ENCODE measurements around the gene YJEFN3.

YJEFN3 gene

DNA sequence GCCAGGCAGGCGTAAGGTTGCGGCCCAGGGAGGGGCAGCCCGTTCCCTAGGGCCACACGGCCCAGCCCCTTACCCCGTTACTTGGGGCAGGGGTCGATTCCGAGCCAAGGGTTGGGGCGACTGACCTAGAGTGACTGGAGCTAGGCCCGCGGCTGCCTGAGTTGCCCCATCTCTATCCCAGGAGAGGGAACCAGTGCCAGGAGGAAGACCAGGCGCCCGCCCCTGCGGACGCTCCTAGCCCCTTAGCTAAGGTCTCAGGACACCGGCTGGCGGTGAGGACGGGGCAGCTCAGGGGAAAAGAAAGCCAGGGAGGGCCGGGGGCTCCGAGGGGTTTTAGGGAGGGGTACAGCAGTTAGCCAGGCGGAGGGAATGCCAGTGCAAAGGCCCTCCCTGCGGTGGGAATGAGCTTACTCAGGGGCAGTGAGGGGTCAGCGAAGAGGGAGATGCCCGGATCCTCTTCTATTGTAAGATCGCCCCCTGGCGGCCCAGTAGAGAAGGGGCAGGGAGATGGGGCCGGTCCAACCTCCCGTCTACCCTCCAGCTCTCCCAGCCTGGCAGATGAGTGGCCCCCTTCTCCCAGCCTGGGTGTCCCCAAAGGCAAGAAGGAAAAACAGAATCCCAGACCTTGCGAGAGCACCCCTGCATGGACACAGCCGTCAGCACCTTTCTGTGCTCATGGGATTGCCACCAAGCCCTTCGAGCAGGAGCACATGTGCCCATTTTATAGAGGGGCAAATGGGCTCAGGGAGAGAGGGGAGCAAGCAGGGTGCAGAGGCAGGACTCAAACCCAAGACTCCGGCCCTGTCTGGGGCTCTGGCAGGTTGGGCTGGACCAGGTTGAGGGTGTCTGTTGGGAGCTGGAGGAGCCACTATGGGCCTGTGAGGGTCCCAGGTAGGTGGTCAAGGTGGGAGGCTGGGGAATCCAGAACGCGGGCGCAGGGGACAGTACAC is 25.6 kb downstream of the YJEFN3 start:
- no peak for DNase-seq (ENCODE audit: low spot score)

DNA sequence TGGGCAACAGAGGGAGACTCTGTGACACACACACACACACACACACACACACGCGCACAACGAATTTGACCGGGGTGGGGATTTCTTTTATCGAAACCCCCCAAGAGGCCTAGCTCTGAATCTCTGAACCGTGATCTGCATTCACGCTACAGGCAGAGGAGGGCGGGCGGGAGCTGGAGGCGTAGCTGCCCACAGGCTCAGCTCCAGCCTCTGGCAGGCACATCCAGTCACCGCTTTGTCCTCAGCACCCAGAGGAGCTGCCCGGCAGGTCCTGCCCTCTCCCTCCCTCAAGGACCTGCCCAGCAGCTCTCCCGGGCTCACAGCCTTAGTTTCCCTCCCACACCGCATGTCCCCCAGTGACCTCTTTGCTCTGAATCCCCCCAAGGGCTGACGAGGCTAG is 29.3 kb downstream of the YJEFN3 start:
- no peak for DNase-seq (ENCODE audit: low spot score)

DNA sequence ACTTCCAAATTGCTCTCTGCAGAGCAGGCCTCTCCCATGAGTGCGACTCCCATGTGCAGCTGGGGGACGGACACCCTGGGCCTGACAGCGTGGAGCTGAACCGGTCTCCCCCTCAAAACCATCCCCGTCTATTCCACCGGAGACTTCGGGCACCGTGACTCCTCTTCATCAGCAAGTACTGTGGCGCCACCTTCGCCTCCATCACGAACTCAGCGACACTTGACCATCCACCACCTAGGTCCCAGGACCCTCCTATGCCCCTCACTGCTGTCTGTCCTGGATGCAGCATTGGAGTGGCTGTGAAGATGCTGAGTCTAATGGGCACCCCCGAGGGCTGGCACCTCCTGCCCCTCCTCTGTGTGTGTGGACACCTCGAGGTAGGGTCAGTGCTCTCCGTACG is 29.9 kb downstream of the YJEFN3 start:
- DNase-seq (ENCODE audit: low spot score), result no peak

DNA sequence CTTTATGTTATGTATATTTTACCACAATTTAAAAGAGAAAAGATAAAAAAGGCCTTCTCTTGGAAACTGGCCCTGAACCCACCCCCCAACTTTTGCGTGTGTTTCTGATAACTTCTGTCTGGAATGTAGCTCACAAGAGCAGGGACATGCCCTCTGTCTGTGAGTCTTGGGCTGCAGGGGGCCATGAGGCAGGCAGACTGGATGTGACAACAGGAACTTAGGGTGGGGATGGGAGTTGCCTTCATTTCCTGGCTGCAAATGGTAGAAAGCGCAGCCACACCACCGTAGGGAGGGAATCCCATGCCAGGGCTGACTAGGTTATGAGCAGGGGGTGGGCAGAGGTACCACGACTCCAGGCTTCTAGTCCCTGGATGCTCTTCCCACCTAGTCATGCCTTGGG is 31.2 kb downstream of the YJEFN3 start:
- DNase-seq (ENCODE audit: low spot score), result no peak

DNA sequence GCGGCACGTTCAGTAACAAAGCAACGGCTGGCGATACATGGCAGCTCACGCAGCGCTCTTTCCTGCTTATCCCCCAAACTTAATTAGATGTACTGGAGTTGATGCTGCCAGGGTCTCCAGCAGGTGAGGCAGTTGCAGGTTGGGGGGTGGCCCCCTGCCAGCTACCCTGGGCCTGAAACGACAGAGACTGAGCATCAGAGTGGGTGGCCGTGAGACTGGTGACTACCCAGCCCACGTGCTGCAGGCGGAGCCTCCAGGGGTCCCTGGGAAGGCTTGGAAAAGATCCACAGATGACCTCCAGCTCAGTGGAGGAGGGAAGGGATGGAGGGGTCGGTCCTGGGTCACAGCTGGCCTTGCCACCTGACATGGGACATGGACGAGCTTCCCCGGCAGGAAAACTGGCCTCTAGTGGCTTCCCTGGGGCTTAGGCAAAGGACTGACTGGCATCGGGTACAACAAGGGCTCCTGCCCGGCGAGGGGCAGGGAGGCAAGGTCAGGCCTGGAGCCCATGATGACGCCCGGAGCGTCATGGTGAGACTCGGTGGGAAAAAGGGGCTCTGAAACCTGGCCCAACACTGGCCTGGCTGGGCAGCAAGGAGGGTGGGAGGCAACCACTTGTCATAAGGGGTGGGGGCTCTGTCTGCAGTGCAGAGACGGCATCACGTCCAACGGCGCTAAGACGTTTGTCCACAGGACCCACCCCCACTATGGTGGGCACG is 33.4 kb downstream of the YJEFN3 start:
- no peak for DNase-seq (ENCODE audit: low spot score)

DNA sequence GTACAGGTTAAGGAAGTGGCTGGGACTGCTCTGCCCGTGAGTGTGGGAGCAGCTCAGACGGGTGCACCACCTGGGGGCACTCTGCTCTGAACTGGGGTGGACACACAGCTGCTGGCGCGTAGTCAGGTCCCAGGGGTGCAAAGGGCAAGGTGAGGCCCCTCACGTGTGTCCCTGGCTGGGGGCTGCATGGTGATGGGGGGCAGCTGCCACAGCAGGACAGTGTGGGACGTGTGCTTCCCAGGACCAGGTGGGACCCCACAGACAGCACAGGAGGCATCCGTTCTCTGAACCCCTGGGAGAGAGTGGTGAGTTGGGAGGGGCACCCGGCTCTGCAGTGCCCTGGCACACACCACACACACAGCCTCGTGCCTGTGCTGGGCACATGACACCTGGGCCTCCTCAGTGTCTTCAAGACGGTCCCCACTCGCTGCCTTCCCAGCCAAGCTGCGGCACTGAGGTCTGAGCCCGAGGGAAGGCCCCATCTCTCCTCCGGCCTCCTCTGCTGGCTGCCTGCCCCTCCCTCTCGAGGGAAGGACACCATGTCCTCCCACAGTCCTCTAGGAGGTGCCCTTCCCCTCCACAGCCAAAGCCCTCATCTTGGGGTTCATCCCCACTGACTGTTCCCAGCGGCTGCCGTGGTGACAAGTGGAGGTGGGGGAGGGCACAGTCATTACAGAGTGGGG is 34.1 kb downstream of the YJEFN3 start:
- no peak for DNase-seq (ENCODE audit: low spot score)

DNA sequence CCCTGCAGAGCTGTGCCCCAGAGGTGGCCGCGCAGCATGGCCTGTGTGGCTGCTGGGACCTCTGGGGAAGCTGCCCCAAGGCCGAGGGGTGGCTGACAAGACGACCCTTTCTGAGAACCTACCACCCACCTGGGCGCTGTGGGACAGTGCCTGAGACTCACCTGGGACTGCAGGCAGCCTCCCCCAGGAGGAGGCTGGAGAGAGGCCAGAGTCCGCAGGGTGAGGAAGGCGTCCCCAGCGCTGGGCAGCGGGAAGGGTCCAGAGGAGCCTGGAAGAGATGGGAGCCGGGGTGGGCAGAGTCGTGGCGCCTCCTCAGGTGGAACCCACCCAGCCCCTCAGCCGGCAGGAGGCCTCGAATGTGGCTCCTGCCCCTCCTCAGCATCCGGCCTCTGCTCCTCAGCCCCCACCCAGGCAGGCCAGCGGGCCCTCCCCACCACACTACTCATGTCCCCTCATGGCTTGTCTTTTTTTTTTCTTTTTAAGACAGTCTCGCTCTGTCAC is 34.7 kb downstream of the YJEFN3 start:
- no peak for DNase-seq (ENCODE audit: low spot score)

DNA sequence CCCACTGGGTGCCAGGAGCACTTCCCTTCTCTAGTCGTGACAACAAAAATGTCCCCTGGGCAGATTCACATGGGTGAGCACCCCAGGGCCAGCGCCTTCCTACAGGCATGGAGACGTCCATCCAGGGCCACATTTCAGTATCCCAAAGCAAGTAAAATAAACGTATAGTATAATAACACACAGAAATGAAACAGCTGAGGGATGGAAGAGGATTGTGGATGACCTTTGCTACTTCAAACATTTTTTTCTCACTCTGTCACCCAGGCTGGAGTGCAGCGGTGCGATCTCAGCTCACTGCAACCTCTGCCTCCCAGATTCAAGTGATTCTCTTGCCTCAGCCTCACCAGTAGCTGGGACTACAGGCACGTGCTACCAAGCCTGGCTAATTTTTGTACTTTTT is 37.6 kb downstream of the YJEFN3 start:
- no peak for DNase-seq (ENCODE audit: low spot score)

DNA sequence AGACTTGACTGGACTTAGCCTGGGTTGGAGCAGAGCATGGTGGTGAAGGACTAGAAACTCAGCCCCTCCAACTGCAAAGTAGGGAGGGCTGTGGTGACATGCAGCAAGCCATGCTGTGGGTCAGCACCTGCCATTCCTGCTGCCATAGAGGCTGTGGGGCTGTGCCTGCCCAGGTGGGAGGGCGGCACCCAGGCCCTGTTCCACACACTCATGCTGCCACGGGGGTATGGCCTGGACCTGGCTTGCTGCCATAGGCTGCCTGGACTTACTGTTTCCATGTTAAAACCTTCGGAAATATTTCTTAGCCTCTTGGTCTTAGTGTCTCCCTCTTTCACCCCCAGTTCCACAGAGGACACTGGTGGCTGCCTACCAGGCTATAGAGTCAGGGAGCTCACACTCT is 38.7 kb downstream of the YJEFN3 start:
- DNase-seq (ENCODE audit: low spot score), result no peak

DNA sequence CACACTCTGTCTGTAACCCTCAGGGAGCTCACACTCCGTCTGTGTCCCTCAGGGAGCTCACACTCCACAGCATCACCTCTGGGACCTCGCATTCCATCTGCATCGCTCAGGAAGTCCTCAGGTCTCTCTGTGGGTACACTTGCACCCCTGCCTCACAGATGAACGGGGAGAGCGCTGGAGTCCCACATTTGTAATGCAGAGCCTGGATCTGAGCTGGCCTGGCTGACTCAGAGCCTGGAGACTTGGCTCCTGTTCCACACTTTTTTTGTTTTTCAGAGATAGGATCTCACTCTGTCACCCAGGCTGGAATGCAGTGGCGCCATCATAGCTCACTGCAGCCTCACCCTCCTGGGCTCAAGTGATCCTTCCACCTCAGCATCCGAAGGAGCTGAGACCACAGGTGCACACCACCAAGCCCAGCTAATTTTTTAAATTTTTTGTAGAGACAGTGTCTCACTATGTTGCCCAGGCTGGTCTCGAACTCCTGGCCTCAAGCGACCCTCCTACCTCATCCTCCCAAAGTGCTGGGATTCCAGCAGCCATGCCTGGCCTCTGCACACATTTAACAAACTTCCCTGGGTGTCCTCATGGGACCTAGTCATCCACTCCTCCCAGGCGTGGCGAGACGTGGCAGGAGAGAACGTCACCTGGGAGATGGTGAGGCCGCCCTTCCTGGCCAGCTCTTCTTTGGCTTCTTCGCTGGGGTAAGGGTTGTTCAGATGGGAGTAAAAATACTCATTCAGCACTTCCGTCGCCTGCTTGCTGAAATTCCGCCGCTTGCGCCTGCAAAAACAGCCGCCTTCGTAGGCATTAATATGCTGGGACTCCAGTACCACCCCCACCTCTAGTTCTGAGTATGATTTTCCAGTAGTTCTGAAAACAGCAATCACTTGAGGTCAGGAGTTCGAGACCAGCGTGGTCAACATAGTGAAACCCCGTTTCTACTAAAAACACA is 40.4 kb downstream of the YJEFN3 start:
- DNase-seq (ENCODE audit: low spot score), result no peak

DNA sequence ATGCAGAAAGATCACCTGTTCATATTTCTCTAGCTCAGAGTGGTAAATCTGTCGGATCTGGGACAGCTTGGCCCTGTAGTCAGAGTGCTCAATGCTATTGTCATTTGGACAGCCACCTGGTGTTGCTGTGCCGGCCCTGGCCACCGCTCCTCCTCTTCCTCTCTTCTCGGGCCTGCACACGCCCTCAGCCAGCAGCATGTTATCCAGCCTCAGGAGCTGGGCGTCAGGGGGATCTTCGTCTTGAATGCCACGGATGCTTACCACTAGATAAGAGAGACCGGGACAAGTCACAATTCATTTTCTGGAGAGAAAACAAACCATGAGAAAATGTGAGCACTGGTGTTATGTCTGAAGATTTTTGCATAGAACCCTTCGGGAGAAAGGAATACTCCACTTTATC is 41.9 kb downstream of the YJEFN3 start:
- DNase-seq (ENCODE audit: low spot score), result no peak

DNA sequence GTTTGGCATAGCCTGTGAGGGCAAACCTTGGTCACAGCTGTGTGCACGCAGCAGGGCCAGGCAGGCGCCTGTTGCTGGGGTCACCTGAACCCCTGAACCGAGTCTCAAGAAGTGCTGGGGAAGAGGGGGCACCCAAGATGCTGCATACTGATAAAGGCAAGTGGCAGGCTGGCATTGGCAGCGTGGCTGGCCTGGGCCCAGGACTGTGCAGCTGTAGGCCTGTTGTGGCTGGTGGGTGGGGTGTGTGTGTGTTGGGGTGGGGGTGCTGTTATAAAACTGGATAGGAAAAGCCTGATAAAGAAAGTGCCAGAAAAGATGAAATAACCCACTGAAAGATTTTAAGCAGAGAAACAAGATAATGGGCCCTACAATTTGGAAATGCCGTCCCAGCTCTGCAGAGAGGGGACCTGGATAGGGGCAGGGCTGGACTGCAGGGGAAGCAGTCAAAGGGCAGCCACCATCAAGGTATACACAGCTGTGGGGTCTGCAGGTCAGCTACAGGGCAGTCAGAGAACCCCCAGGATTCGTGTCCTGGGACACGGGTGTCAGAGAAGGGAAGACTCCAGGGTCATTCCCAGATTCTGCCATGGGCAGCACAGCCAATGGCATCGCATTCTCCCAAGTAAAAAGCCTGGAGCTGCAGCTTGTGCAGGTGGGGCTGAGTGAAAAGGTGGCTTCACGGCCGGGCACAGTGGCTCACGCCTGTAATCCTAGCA is 42.5 kb downstream of the YJEFN3 start:
- DNase-seq (ENCODE audit: low spot score), result no peak

DNA sequence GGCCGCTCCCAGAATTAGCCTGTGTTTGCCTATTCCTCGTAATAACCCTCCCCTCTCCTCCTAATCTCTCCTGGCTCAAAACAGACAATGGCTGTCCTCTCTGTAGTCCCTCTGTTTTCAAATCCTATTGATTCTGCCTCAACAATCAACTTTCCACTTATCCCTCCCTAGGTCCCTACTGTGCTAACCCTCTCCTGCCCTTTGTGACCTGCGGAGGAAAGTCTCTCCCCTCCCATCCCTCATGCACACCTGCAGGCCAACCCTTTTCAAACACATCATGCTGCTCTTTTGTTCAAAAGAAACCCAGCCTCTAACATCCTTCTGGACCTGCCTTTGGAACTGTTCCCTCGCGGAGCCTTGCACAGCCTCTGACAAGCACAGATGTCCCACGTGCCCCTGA is 46.7 kb downstream of the YJEFN3 start:
- DNase-seq (ENCODE audit: low spot score), result no peak

DNA sequence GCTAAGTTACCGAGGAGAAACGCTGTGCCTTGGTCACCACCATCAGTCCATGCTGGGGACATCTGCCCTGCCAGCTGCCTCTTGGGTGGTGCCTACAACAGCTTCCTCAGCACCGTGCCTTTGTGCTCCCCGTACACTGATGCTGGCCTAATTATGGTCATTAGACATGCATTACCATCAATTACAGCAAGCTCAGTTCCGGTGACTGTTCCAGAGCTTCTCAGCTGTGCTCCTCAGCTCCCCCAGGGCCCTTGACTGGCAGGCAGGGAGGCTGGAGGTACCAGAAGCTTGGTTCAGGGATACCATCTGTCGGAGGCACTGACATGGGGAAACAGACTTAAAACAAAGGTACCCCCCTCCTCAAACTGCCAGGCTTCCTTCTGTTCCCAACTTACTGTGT is 49.5 kb downstream of the YJEFN3 start:
- DNase-seq (ENCODE audit: low spot score), result no peak

DNA sequence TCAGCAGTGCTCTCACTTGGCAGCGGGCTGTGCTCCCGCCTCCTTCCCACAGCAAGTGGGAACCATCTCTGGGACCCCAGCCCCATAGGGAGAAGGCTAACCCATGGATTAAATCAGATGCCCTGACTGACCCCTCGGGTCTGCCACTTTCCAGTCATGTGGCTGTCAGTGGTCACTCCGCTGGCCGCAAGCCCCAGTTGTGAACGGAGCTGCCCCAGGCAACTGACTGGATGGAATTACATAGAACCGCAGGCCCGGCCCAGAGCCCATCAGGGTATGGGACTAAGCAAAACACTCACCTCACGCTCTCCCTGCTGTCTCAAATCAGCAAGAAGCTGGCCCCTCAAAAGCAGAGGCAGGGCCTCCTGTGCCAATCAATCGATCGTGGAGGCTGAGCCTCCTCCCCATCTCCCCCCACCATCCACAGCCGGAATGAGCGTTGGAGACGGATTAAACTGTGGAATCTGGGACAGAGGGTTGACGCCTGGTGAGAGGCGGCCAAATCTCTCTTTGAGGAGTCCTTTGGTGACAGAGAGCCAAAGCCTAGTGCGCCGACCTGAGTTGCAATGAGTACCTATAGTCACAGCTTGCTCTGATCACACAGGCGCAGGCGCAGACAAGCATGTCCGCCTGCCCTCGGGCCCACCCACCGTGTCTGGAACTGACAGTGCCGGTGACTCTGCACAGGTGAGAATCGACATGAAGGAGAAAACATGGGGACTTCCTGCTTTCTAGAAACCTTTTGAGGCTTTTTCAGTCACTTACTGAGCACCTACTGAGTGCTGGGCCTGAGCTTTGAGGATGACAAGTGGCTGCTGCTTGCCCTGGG is 51.0 kb downstream of the YJEFN3 start:
- DNase-seq (ENCODE audit: low spot score), result no peak

DNA sequence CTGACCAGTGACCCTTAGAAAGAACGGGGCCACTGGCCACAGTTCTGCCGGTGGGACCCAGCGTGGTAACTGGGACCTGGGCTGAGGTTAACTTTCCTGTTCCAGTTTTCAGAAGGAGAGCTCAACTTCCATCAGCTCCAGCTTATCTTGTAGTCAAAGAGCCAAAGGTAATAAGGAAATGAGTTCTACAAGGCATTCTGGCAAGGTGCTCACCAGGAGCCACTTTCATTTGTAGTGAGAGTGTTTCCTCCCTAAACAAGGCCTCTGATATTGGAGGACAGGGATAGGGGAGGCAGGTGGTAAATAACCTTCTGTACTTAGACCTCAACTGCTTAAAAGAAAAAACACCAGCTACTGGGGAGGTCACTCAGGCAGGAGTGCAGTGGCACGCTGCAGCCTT is 51.7 kb downstream of the YJEFN3 start:
- DNase-seq (ENCODE audit: low spot score), result no peak

DNA sequence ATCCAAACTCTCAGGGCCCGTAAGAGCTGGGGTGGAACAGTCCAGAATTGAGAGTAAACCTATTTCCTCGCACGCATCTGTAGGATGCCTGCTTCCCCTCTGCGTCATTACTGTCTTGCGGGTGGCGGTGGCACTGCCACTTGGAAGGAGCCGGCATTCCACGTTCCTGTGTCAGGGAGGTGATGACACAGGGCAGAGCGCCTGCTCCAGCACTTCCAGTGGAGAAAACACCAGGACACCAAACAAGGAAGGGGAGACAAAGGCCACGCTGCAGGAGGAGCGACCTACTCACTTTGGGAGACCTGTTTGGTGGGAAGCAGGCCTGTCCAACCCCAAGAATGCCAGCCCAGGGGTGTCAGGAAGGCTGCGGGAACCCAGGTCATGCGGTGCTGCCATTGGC is 52.7 kb downstream of the YJEFN3 start:
- DNase-seq (ENCODE audit: low spot score), result no peak

DNA sequence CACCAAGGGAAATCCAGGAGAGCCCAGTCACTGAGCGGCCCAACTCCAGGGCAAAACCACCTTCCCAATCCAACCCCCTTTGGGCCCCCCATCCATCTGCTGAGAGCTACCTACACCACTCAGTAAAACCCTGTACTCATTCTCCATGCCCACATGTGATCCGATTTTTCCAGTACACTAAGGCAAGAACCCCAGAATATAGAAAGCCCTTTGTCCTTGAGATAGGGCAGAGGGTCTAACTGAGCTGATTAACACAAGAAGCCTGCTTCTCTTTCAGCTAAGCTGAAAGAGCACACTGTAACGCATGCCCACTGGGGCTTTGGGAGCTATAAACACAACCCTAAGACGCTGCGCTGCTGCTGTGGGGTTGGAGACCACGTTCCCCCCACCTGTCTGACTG is 53.8 kb downstream of the YJEFN3 start:
- no peak for DNase-seq (ENCODE audit: low spot score)

DNA sequence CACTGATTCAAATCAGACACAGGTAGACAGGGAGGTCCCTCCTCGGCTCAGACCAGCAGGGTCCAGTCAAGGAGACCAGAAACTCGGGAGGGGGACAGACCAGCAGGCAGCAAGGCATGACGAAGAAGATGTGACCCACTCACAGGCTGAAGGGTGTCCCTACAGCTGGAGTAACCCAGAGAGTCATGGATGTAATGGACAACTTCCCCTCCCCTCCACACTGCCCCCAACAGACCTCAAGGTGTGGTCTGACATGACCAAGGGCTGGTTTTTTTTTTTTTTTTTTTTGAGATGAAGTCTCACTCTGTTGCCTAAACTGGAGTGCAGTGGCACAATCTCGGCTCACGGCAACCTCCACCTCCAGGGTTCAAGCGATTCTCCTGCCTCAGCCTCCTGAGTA is 55.6 kb downstream of the YJEFN3 start:
- DNase-seq (ENCODE audit: low spot score), result no peak
